ENCODE measurements around the gene PI16.

DNA sequence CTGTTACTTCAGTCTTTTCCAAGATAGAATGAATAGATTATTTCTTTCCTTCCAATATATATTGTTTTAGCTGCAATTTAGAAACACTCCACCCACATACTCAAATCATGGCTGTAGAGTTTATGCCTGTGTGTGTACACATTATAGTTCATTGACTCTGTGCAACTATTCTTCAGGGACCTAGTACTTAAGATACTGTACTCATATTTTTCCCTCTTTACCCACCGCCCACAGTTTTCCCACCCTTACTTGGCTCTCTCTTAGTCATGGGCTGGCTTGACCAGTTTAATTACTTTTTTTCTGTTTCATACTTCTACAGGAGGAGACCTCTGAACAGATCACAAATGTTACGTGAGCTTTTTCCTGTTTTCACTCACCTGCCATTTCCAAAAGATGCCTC, 38.4 kb upstream of the PI16 start:
- TF ChIP-seq, protein P1, sequence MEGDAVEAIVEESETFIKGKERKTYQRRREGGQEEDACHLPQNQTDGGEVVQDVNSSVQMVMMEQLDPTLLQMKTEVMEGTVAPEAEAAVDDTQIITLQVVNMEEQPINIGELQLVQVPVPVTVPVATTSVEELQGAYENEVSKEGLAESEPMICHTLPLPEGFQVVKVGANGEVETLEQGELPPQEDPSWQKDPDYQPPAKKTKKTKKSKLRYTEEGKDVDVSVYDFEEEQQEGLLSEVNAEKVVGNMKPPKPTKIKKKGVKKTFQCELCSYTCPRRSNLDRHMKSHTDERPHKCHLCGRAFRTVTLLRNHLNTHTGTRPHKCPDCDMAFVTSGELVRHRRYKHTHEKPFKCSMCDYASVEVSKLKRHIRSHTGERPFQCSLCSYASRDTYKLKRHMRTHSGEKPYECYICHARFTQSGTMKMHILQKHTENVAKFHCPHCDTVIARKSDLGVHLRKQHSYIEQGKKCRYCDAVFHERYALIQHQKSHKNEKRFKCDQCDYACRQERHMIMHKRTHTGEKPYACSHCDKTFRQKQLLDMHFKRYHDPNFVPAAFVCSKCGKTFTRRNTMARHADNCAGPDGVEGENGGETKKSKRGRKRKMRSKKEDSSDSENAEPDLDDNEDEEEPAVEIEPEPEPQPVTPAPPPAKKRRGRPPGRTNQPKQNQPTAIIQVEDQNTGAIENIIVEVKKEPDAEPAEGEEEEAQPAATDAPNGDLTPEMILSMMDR (IDR thresholded peaks at IDR 0.05): no peak
- TF ChIP-seq EZH2 (IDR thresholded peaks at IDR 0.05; ENCODE audit: borderline replicate concordance, insufficient read depth, low read depth, low read length, poor library complexity, severe bottlenecking): no peak

Measured in B cell (primary cell).